Vagina (tissue), 2 donors: Measurements from ENCODE around the gene NYAP2.

Source experiments
- POLR2A ChIP-seq, 2 donors: fragments of 450-650 bp; IDR thresholded peaks; one replicate each; pipeline ENCODE4 v1.6.1; 2017; ENCODE audit warnings: antibody characterized with exemption in 2 of 2, mild to moderate bottlenecking in 2 of 2, moderate library complexity in 2 of 2
- POLR2AphosphoS5 ChIP-seq, 2 donors: sonication (generic); formaldehyde crosslinking; IDR thresholded peaks; one replicate each; pipeline ENCODE4 v1.9.0; 2017; ENCODE audit warnings: antibody characterized with exemption in 2 of 2, mild to moderate bottlenecking in 2 of 2, low read depth in 1 of 2; ENCODE audit not compliant: insufficient read depth in 1 of 2
- TF ChIP-seq, protein P1 (sequence below), 3 experiments: fragments of 450-650 bp in 2 of 3; fragments of 200-600 bp in 1 of 3; sonication (generic) in 1 of 3; IDR thresholded peaks; one replicate each; pipeline ENCODE4 v1.5.1; 2017 to 2019; ENCODE audit warnings: antibody characterized with exemption in 3 of 3, mild to moderate bottlenecking in 2 of 3, moderate library complexity in 2 of 3

DNA sequence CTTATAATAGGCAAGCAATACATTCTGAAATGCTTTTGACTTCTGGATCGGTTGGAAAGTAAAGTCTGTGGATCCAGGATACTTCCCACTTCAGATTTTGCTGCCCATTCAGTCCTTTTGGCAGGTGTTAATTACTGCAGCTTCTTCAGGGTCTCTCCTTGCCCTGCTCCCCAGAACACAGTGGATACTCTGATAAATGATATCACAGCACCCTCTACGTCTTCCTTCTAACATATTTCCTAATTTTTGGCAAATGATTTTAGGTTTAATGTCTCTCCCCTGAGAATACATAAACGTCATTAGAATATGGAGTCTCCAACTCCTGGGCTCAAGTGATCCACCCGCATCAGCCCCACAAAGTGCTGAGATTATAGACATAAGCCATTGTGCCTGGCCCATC, 249.8 kb downstream of the NYAP2 start:
- TF ChIP-seq, protein P1, sequence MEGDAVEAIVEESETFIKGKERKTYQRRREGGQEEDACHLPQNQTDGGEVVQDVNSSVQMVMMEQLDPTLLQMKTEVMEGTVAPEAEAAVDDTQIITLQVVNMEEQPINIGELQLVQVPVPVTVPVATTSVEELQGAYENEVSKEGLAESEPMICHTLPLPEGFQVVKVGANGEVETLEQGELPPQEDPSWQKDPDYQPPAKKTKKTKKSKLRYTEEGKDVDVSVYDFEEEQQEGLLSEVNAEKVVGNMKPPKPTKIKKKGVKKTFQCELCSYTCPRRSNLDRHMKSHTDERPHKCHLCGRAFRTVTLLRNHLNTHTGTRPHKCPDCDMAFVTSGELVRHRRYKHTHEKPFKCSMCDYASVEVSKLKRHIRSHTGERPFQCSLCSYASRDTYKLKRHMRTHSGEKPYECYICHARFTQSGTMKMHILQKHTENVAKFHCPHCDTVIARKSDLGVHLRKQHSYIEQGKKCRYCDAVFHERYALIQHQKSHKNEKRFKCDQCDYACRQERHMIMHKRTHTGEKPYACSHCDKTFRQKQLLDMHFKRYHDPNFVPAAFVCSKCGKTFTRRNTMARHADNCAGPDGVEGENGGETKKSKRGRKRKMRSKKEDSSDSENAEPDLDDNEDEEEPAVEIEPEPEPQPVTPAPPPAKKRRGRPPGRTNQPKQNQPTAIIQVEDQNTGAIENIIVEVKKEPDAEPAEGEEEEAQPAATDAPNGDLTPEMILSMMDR (IDR thresholded peaks at IDR 0.05): no peak
- TF ChIP-seq POLR2A (IDR thresholded peaks at IDR 0.05) (no peak), POLR2AphosphoS5 (IDR thresholded peaks at IDR 0.05; ENCODE audit: insufficient read depth in 1 of 2, low read depth in 1 of 2) (no peak)
